ENCODE measurements around the gene HDGFL1.

DNA sequence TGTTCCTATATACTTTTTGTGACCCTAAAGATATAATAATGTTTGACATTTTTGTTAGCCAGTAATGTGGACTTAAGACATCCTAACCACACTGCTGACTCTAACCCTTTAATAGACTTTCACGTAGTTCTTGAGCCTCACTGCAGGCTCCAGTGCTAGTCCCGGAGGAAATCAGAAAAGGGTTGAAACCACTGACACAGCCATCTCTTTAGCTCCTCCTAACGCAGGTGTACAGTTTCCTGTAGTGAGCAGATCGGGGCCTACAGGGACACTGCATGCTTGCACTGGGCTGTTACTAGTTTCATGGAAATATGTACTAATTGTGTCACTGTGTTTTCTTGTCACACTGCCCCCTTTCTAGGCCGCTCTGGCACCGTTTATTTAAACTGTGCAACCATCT is 512 bp upstream of the HDGFL1 start:
- TF ChIP-seq POLR2AphosphoS5 (IDR thresholded peaks at IDR 0.05; ENCODE audit: low read depth, low read length) (no peak), POLR2A (IDR thresholded peaks at IDR 0.05; ENCODE audit: low read depth, low read length) (no peak), TAF1 (IDR thresholded peaks at IDR 0.05; ENCODE audit: low read depth, low read length) (no peak)
